SK-N-MC (cell line): ENCODE measurements around the gene RPEL1.

Experiments
- EZH2 ChIP-seq: fragments of 200-600 bp; sonication (generic); IDR thresholded peaks from one replicate; pipeline ENCODE4 v1.6.1; 2017; ENCODE audit warnings: antibody characterized with exemption
- FOXP2 ChIP-seq: optimal IDR thresholded peaks from 2 replicates; pipeline ENCODE3; 2011; ENCODE audit warnings: mild to moderate bottlenecking, moderate library complexity; ENCODE audit not compliant: insufficient read depth; ENCODE audit errors: extremely low read length, control extremely low read depth
- POLR2AphosphoS5 ChIP-seq: IDR thresholded peaks from 2 replicates; pipeline ENCODE4 v1.6.1; 2012; ENCODE audit warnings: mild to moderate bottlenecking, low read depth, low read length, borderline replicate concordance

DNA sequence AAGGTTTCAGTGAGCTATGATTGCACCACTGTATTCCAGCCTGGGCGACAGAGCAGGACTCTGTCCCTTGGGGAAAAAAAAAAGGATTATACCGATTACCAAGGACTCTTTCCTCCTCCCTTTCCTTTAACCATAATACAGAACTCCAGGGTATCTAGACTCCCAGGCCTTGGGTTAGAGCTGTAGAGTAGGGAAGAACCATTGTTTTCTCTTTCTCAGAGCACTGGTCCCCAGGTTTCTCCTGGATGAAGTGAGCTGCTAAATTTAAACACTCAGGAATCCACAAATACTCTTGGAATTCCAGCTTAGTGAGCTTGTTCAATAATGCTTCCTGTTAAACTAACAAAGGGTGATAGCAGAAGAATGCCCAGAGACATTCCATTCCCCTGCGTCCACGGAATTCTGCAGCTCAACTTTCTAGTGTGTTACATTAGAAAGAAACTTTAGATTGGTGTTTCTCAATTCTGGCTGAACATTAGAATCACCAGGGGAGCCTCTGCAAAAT is 14.6 kb upstream of the RPEL1 start:
- TF ChIP-seq POLR2AphosphoS5, result no peak
- no peak for TF ChIP-seq EZH2
- no peak for TF ChIP-seq FOXP2
